Activated CD8-positive, alpha-beta T cell treated with anti-CD3 and anti-CD28 coated beads for 36 hours (primary cell): ENCODE data around the gene MNX1. TPM values are rescaled to one million over a fixed set of nuclear protein-coding genes. Genes with fewer than 3 reads are reported as not detected.

Experiments used
- ATAC-seq: fragments of 200-7000 bp; cut with Tn5 transposase; one replicate; pipeline ENCODE4 v1.10.0; 2021; ENCODE audit warnings: mild to moderate bottlenecking, moderate library complexity
- CTCF ChIA-PET: fragments of 350-600 bp; sonication (Branson Sonifier 250); formaldehyde crosslinking; loops from one replicate; lab custom pipeline; 2021; ENCODE audit warnings: antibody characterized with exemption; lab: Charles Lee
- POLR2A ChIA-PET: fragments of 350-600 bp; sonication (Branson Sonifier 250); formaldehyde crosslinking; loops from one replicate; lab custom pipeline; 2021; ENCODE audit warnings: antibody characterized with exemption; lab: Charles Lee
- DNase-seq: peaks from one replicate; pipeline ENCODE4 v3.0.0-alpha.2; 2020
- H3K27ac Mint-ChIP-seq: one replicate; pipeline ENCODE4 v1.8.0; 2021; ENCODE audit warnings: mild to moderate bottlenecking, mixed read lengths
- H3K27me3 Mint-ChIP-seq: one replicate; pipeline ENCODE4 v1.8.0; 2021; ENCODE audit warnings: mixed read lengths
- H3K36me3 Mint-ChIP-seq: one replicate; pipeline ENCODE4 v1.8.0; 2021; ENCODE audit warnings: low read depth, mixed read lengths
- H3K4me1 Mint-ChIP-seq: one replicate; pipeline ENCODE4 v1.8.0; 2021; ENCODE audit warnings: low read depth, mixed read lengths
- H3K4me3 Mint-ChIP-seq: one replicate; pipeline ENCODE4 v1.8.0; 2021; ENCODE audit warnings: mild to moderate bottlenecking, moderate library complexity, mixed read lengths
- H3K9me3 Mint-ChIP-seq: one replicate; pipeline ENCODE4 v1.8.0; 2021; ENCODE audit warnings: mixed read lengths
- intact Hi-C: fragments of 100-400 bp; cut with micrococcal nuclease; formaldehyde crosslinking; loops from one replicate; pipeline ENCODE4 v1.10.0; 2022
- total RNA-seq, 2 experiments: library from RNA; stranded (reverse); gene quantifications; one replicate each; pipeline ENCODE4 v1.2.3, GENCODE V29; 2021
- TF ChIP-seq, protein P1 (sequence below): fragments of 200-600 bp; IDR thresholded peaks from one replicate; pipeline ENCODE4 v1.8.0; 2022; ENCODE audit warnings: antibody characterized with exemption, mild to moderate bottlenecking

MNX1 gene
- total RNA-seq, 2 experiments from 2014 or later = not detected

DNA sequence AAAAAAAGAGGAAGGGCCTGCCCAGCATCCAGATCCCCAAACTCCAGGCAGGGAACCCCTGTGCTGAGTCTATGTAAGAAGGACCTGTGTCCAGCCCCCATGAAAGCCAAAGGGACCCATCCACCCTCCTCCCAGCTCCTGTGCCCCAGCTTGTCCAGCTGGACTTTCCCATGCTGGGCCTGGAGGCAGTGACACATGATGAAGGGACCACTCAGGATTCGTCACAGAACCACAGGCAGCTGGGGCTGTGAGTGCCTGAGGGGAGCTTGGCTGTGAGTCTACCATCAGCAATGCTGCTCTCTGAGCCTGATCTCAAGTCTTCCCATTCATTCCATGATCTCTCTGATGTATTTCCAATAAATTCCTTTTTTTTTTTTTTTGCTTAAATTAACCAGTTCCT, 36.2 kb upstream of the MNX1 start:
- H3K4me3 Mint-ChIP-seq = no peak overlapping the region
- no peak for DNase-seq
- intact Hi-C loops = no loop called here
- ChIA-PET POLR2A (no interaction called here), CTCF (no interaction called here)
- no peaks in the 10 kb centered on the region for H3K36me3 Mint-ChIP-seq
- TF ChIP-seq, protein P1, sequence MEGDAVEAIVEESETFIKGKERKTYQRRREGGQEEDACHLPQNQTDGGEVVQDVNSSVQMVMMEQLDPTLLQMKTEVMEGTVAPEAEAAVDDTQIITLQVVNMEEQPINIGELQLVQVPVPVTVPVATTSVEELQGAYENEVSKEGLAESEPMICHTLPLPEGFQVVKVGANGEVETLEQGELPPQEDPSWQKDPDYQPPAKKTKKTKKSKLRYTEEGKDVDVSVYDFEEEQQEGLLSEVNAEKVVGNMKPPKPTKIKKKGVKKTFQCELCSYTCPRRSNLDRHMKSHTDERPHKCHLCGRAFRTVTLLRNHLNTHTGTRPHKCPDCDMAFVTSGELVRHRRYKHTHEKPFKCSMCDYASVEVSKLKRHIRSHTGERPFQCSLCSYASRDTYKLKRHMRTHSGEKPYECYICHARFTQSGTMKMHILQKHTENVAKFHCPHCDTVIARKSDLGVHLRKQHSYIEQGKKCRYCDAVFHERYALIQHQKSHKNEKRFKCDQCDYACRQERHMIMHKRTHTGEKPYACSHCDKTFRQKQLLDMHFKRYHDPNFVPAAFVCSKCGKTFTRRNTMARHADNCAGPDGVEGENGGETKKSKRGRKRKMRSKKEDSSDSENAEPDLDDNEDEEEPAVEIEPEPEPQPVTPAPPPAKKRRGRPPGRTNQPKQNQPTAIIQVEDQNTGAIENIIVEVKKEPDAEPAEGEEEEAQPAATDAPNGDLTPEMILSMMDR = no peak
- ATAC-seq = no peak
- no peak overlapping the region for H3K27ac Mint-ChIP-seq
- H3K27me3 Mint-ChIP-seq = peaks cover 7% of the 10 kb centered on the region
- H3K9me3 Mint-ChIP-seq = no peaks in the 10 kb centered on the region
- H3K4me1 Mint-ChIP-seq = no peaks in the 10 kb centered on the region

GRCh38 chr7:157044943-157045660, 34.6 kb upstream of the MNX1 start:
- Mint-ChIP-seq H3K27me3 (peaks cover 7% of the 10 kb centered on the region), H3K27ac (no peak overlapping the region)

GRCh38 chr7:157044147-157044687, 33.8 kb upstream of the MNX1 start:
- TF ChIP-seq, protein P1 = no peak
- H3K4me3 Mint-ChIP-seq = no peak overlapping the region
- no peaks in the 10 kb centered on the region for H3K9me3 Mint-ChIP-seq
- intact Hi-C loops = no loop called here
- ATAC-seq (no peak), DNase-seq (no peak)
- H3K27ac Mint-ChIP-seq = no peak overlapping the region
- peaks cover 5% of the 10 kb centered on the region for H3K27me3 Mint-ChIP-seq
- ChIA-PET CTCF (interaction anchor here (0.8 kb wide), 1 partner anchor 73 kb away, joined by 3 read pairs; no protein-coding TSS in a partner anchor), POLR2A (no interaction called here)
- no peaks in the 10 kb centered on the region for H3K4me1 Mint-ChIP-seq
- H3K36me3 Mint-ChIP-seq = no peaks in the 10 kb centered on the region

More at GRCh38 chr7:157044943-157045660, 34.6 kb upstream of the MNX1 start:
- H3K36me3 Mint-ChIP-seq = no peaks in the 10 kb centered on the region
- H3K4me1 Mint-ChIP-seq = no peaks in the 10 kb centered on the region
- ChIA-PET CTCF (no interaction called here), POLR2A (no interaction called here)
- ATAC-seq (no peak), DNase-seq (no peak)
- intact Hi-C loops = no loop called here
- H3K9me3 Mint-ChIP-seq = no peaks in the 10 kb centered on the region
- TF ChIP-seq, protein P1 = no peak
- H3K4me3 Mint-ChIP-seq = no peak overlapping the region

DNA sequence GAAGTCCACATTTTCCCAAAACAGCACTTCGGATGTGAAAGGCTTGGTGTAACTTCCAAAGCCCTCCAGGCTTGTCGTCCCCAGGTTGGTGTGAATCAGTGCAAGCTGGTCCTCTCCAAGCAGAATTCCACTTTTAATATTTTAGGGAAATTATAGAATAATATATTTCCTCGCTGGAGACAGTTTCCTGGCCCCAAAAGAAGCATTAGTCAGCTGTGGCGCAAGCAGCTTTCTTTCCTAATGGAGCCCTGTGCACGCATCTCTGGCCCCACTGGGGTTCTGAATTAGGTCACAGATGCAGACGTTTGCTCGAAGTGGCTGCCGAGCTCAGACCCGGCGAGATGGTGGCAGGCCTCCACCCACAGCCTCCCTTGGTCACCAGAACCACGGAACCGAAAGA, 33.3 kb upstream of the MNX1 start:
- ChIA-PET POLR2A (no interaction called here), CTCF (interaction anchor here (0.5 to 0.8 kb wide), 2 partner anchors 72 to 322 kb away, joined by 3 read pairs; no protein-coding TSS in a partner anchor)
- DNase-seq = no peak
- intact Hi-C loops = no loop called here
- Mint-ChIP-seq H3K36me3 (no peaks in the 10 kb centered on the region), H3K4me3 (no peak overlapping the region), H3K4me1 (no peaks in the 10 kb centered on the region), H3K9me3 (no peaks in the 10 kb centered on the region), H3K27ac (no peak overlapping the region), H3K27me3 (peaks cover 2% of the 10 kb centered on the region)
- no peak for ATAC-seq
- TF ChIP-seq, protein P1 = no peak
